Stimulated activated CD8-positive, alpha-beta memory T cell treated with anti-CD3 and anti-CD28 coated beads, Interleukin-2, amount 100 ng/mL, for 1 hour (primary cell): ENCODE data around the gene YES1.
"Not testable (repeated sequence)": the region's sequence is repeated elsewhere in the genome, so short reads cannot be mapped to it uniquely, and the experiment has no call there.

ENCODE experiments used
- DNase-seq, 2 donors: peaks; one replicate each; pipeline ENCODE4 v3.0.0-alpha.2; 2020; ENCODE audit warnings: low read depth in 2 of 2

YES1 gene

DNA sequence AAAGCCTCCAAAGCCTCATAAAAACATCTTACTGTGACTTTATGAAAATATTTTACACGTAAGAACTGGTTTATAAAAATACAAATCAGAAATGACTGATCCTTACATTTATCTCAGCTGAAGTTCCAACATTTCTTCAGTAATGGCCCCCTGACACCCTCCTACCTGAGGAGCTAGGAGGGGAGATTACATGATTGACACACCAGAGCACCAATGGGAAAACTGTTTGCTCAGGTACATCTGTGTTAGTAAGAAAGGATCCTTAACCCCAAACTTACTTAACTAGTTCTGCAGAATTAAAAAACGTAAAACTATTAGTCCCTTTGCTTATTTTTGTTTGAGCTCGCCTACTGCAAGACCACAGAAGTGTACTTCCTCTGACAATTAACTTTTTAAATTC, 126.6 kb downstream of the YES1 start:
- DNase-seq = no peak

DNA sequence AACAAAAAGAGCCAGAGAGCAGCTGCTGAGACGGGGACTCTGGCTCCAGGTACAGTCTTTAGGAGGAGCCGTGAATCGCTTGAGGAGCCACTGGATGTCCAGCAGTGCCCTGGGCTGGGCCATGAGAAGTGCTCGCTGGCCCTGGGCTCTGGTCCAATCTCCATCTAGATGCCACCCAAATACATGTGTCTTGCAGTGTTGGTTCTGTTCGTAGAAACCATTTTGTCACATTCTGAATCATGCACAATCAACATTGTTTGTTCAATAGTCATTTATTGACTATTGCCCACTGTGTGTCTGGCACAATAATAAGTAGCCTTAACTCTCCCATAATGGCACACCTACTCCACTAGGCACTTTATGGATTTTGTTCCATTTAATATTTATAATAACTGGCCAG, 128.5 kb downstream of the YES1 start:
- no peak for DNase-seq

DNA sequence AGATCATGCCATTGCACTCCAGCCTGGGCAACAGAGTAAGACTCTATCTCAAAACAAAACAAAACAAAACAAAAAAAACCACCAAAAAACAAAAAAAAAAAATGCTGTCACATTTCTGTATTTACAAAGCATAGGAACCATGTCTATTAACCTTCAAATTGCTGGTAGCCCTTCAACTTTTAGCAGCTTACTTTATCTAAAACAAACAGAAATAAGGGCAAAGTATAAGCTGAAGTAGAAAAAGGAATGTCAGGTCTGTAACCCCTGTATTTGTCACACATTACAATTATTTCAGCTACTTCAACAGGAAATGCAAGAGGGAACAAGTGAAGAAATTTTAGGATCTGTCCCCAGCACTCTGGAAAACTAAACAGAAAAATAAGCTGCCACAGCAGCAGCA, 129.2 kb downstream of the YES1 start:
- DNase-seq = no peak

DNA sequence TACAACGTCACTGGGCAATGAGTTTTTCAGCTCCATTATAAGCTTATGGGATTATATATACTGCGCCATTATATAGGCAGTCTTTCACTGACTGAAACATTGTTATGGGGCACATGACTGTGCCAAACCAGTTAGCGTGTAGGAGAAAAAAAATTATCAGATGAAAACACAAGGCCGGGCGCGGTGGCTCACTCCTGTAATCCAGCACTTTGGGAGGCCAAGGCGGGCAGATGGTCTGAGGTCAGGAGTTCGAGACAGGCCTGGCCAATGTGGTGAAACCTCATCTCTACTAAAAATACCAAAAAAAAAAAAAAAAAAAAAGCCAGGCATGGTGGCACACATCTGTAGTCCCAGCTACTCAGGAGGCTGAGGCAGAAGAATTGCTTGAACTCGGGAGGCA, 129.6 kb downstream of the YES1 start:
- not testable (repeated sequence) for DNase-seq

DNA sequence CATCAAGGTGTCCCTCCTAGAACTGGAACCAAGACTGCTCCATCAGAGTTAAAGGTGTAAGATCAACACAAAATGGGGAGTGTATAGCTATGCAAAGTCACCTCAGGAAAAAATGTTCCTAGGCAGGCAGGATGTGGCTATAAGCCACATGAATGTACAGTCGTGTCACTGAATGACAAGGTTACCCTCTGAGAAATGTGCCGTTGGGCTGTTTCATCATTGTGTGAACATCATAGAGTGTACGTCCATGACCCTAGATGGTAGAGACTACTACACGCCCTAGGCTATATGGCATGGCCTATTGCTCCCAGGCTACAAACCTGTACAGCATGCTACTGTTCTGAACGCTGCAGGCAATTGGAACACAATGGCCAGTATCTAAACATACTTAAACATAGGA, 130.1 kb downstream of the YES1 start:
- no peak for DNase-seq

DNA sequence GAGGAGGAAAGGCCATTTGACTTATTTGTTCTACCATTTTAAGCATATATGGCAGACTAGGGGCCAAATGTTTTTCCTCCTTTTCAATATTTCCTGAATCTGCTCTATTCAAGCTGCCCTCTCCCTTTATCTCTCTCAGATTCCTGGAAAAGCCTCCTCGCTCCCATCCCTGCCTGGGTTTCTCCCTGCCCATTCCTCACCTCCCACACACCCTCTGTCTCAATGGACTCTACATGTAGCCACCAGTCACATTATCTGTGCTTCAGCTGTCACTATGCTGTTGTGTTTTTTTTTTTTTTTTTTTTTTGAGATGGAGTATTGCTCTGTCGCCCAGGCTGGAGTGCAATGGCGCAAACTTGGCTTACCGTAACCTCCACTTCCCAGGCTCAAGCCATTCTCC, 131.7 kb downstream of the YES1 start:
- no peak for DNase-seq

DNA sequence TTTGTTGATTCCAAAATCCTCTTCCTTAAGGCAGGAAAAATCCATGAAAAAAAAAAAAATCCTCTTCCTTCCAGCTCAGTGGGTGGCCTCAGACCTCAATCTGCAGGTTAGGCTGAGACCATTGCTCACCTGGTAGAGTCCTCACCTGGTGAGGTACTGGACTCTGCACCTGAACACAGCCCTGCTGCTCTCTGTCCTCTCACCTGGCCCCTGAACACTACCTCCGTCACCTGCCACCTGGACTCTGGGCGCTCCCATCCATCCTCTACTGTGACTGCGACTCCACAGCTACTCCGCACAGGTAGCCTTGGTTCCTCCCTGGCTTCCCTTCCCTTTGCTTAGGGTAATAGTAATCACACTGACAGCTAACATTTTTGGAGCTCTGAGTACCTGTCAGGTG, 132.5 kb downstream of the YES1 start:
- no peak for DNase-seq

DNA sequence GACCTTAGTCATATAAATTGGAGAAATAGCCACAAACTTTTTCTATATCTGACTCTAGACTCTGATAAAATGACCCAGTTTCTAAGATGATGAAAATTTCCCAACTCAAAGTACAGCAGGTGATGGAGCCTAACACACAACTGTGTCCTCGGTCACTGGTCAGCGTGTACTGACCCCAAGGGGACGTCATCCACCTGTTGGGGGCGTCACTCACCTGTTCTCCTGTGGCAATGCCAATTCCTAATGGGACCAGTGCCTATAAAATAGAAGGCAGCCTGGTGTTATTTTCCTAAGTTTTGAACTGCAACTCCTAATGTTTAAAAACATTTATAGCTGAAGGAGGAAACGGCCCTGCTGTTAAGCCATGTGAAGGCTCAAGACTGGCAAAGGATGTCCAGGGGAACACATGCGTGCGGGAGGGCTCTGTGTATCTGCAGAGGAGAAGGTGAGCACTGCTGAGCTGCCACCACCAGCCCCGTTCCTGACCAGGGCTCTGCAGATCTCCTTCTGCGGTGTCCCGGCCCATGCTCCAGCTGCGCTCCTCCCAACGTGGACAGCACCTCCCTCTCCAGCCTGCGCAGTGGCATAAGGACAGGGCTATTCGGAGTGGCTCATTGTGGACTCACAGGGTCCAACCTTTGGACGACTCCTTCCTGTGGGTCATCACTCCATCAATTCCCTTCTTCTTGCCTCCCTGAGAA, 133.4 kb downstream of the YES1 start:
- DNase-seq = no peak

DNA sequence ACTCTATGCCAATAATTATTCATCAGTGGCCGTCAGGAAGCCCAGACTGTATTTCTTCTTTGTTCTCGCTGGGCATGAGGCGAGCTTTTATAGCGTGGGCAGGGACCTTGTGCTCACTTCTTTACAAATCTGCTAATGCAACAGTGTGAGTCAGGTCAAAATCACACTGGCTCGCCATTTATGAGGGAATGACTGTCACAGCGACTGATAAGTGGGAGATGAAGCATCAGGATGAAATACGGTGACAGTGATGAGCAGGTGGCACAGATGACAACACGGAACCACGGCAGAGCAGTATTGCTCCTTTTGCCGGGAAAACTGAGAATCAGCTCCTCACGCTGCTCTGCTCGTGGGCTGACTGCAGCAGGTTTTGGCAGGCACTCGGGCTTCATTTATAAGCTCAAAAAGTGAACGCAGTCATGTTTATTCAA, 134.1 kb downstream of the YES1 start:
- DNase-seq = no peak

DNA sequence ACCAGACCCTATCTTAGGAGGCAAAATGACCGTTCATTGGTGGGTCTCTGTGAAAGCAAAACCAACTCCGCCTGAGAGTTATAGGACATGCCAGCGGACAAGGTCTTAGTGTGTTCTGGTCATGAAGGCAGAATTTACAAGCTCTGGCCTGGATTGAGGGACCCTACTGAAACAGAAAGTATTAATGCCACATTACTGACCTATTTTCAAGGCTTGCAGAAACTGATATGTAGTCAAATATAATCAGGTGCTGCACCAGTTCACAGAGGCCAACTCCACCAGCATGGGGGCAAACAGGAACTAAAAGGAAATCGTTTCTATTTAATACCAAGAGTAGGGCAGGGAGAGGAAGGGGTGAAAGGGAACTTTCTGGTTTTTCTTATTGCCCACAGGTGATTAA, 134.9 kb downstream of the YES1 start:
- DNase-seq = no peak

DNA sequence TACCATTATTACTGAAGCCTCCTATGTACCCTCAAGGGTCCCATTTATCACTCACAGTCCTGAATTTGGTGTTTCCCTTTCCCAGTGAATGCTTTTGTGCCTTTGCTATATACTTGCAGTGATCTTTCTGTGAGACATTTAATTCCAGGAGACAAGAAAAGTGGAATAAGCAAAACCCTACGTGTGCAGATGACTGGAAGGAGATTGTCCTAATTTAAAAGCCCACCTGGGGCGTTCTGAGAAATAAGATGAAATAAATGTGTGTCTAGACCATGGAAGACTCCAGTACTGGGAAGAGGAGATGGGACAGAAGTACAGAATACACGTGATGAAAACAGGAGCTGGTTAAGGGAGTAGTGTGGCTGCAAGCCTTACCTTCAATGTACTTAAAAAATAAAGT, 135.3 kb downstream of the YES1 start:
- no peak for DNase-seq

DNA sequence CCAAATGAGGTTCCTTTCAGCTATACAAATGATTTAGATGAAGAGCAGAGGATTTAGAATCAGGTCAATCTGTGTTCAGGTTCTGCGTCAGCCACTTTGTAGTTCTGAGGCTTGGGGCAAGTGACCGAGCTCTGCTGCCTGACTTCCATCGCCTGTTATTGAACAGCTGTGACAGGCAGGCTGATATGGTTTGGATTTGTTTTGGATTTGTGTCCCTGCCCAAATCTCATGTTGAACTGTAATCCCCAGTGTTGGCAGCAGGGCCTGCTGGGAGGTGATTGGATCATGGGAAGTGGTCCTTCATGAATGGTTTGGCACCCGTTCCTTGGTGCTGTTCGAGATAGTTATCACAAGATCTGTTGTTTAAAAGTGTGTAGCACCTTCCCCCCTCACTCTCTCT, 136.0 kb downstream of the YES1 start:
- no peak for DNase-seq

DNA sequence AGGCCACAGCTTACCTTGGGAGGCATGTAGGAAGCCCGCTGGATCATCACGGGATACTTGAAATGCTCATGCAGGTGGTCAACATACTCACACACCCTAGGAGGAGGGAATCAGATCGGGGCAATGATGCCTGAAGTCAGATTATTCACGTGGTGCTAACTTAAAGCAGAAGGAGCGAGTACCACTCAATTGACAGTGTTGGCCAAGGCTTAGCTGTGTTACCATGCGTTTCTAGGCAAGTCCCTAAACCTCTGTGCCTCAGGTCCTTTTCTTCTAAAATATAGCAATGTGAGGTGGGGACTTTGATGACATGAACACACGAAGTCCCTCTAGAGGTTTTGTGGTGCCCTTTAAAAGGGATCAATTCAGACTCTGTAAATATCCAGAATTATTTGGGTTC, 136.7 kb downstream of the YES1 start:
- DNase-seq = no peak

DNA sequence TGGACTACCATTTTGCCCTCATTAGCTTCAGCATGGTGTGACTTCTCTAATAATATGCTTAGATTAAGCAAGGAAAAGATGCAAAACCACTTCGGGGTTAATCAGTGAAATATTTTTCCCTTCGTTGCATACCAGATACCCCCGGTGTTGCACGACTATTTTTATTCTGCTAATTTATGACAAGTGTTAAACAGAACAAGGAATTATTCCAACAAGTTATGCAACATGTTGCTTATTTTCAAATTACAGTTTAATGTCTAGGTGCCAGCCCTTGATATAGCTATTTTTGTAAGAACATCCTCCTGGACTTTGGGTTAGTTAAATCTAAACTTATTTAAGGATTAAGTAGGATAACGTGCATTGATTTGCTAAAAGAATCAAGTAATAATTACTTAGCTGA, 138.3 kb downstream of the YES1 start:
- no peak for DNase-seq

DNA sequence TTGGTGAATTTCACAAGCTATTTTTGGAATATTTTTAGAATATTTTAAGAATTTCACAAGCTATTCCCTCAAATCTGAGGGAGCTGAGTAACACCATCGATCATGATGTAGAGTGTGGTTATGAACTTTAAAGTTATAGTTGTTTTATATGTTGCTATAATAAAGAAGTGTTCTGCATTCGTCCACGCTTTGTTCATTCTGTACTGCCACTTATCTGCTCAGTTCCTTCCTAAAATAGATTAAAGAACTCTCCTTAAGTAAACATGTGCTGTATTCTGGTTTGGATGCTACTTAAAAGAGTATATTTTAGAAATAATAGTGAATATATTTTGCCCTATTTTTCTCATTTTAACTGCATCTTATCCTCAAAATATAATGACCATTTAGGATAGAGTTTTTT, 138.7 kb downstream of the YES1 start:
- DNase-seq = no peak
